Measurements from ENCODE around the gene CDK14.

CDK14 gene

GRCh38 chr7:91005841-91006240, 409.7 kb downstream of the CDK14 start:
- no peak for DNase-seq (ENCODE audit: low spot score)

- no peak for DNase-seq (ENCODE audit: low spot score)
These were observed 411.2 kb downstream of the CDK14 start for GRCh38 chr7:91007371-91007770.

GRCh38 chr7:91013078-91013477, 417.0 kb downstream of the CDK14 start:
- no peak for DNase-seq (ENCODE audit: low spot score)

GRCh38 chr7:91019686-91020385, 423.7 kb downstream of the CDK14 start:
- DNase-seq (ENCODE audit: low spot score) = no peak

- no peak for DNase-seq (ENCODE audit: low spot score)
These were observed 424.7 kb downstream of the CDK14 start for GRCh38 chr7:91020636-91021385.

GRCh38 chr7:91021956-91022355, 425.8 kb downstream of the CDK14 start:
- DNase-seq (ENCODE audit: low spot score) = no peak

GRCh38 chr7:91025906-91026390, 429.8 kb downstream of the CDK14 start:
- no peak for DNase-seq (ENCODE audit: low spot score)

- no peak for DNase-seq (ENCODE audit: low spot score)
These were observed 433.6 kb downstream of the CDK14 start for GRCh38 chr7:91029688-91030087.

- no peak for DNase-seq (ENCODE audit: low spot score)
These were observed 434.7 kb downstream of the CDK14 start for GRCh38 chr7:91030680-91031380.

- DNase-seq (ENCODE audit: low spot score) = no peak
These were observed 435.6 kb downstream of the CDK14 start for GRCh38 chr7:91031757-91032156.

- DNase-seq (ENCODE audit: low spot score) = no peak
These were observed 437.5 kb downstream of the CDK14 start for GRCh38 chr7:91033574-91033973.

GRCh38 chr7:91034459-91035368, 438.6 kb downstream of the CDK14 start:
- DNase-seq (ENCODE audit: low spot score) = no peak

GRCh38 chr7:91039033-91039432, 442.9 kb downstream of the CDK14 start:
- no peak for DNase-seq (ENCODE audit: low spot score)

- DNase-seq (ENCODE audit: low spot score) = no peak
These were observed 445.0 kb downstream of the CDK14 start for GRCh38 chr7:91041141-91041540.

- DNase-seq (ENCODE audit: low spot score) = no peak
These were observed 445.9 kb downstream of the CDK14 start for GRCh38 chr7:91041901-91042484.

- DNase-seq (ENCODE audit: low spot score) = no peak
These were observed 447.1 kb downstream of the CDK14 start for GRCh38 chr7:91043186-91043585.

GRCh38 chr7:91043924-91044645, 448.0 kb downstream of the CDK14 start:
- no peak for DNase-seq (ENCODE audit: low spot score)

GRCh38 chr7:91045606-91046005, 449.5 kb downstream of the CDK14 start:
- no peak for DNase-seq (ENCODE audit: low spot score)

- no peak for DNase-seq (ENCODE audit: low spot score)
These were observed 450.4 kb downstream of the CDK14 start for GRCh38 chr7:91046322-91047089.

GRCh38 chr7:91047636-91048035, 451.5 kb downstream of the CDK14 start:
- no peak for DNase-seq (ENCODE audit: low spot score)

Data from left forelimb (tissue), 1 donor.